Neural cell (in vitro differentiated cells): Measurements from ENCODE around the gene C3orf62. TPM values are rescaled to one million over a fixed set of nuclear protein-coding genes. Genes with fewer than 3 reads are reported as not detected.

ENCODE experiments used
- H2AFZ ChIP-seq: fragments of 200-600, 300-800 bp; sonication (generic), shearing (Covaris generic); 2 replicates; pipeline ENCODE4 v1.6.0; 2014; ENCODE audit warnings: low read depth, mild to moderate bottlenecking, antibody characterized with exemption, low read length, moderate library complexity
- H3F3A ChIP-seq: fragments of 200-600 bp; shearing (Covaris generic); 2 replicates; pipeline ENCODE4 v1.6.1; 2016; ENCODE audit warnings: mild to moderate bottlenecking, moderate library complexity, mixed read lengths, antibody characterized with exemption, low read length; ENCODE audit not compliant: insufficient read depth, poor library complexity, severe bottlenecking
- H3K27ac ChIP-seq: fragments of 200-600, 300-800 bp; sonication (generic), shearing (Covaris generic); 2 replicates; pipeline ENCODE4 v1.5.1; 2014; ENCODE audit warnings: mild to moderate bottlenecking, low read length, moderate library complexity
- H3K27me3 ChIP-seq: fragments of 300-800, 200-600 bp; sonication (generic), shearing (Covaris generic); 2 replicates; pipeline ENCODE4 v1.6.0; 2014; ENCODE audit warnings: mild to moderate bottlenecking, low read depth, low read length, moderate library complexity; ENCODE audit not compliant: insufficient read depth
- H3K36me3 ChIP-seq: fragments of 300-800, 200-600 bp; sonication (generic), shearing (Covaris generic); 2 replicates; pipeline ENCODE4 v1.5.1; 2014; ENCODE audit warnings: mild to moderate bottlenecking, antibody characterized with exemption, low read length, moderate library complexity; ENCODE audit not compliant: insufficient read depth
- H3K4me2 ChIP-seq: fragments of 300-800, 200-600 bp; sonication (generic), shearing (Covaris generic); 2 replicates; pipeline ENCODE4 v1.6.0; 2014; ENCODE audit warnings: mild to moderate bottlenecking, low read length
- H3K4me3 ChIP-seq: fragments of 300-800, 200-600 bp; sonication (generic), shearing (Covaris generic); 2 replicates; pipeline ENCODE4 v1.5.1; 2014; ENCODE audit warnings: mild to moderate bottlenecking, low read length, moderate library complexity
- H3K79me2 ChIP-seq: fragments of 200-600 bp; shearing (Covaris generic); replicated peaks from 2 replicates; pipeline ENCODE4 v1.6.0; 2014; ENCODE audit warnings: mild to moderate bottlenecking, low read length, moderate library complexity; ENCODE audit not compliant: insufficient read depth
- H3K9ac ChIP-seq: fragments of 300-800, 200-600 bp; sonication (generic), shearing (Covaris generic); 2 replicates; pipeline ENCODE4 v1.6.1; 2016; ENCODE audit warnings: mild to moderate bottlenecking, low read length, mixed read lengths
- H3K9me2 ChIP-seq: fragments of 200-600 bp; shearing (Covaris generic); 2 replicates; pipeline ENCODE4 v1.6.1; 2016; ENCODE audit warnings: mild to moderate bottlenecking, low read length, mixed read lengths; ENCODE audit not compliant: insufficient read depth
- H3K9me3 ChIP-seq: fragments of 200-600, 300-800 bp; sonication (generic), shearing (Covaris generic); 2 replicates; pipeline ENCODE4 v1.6.1; 2016; ENCODE audit warnings: mild to moderate bottlenecking, mixed run types, low read length, moderate library complexity, mixed read lengths
- H4K20me1 ChIP-seq: fragments of 200-600 bp; shearing (Covaris generic); 2 replicates; pipeline ENCODE4 v1.6.1; 2016; ENCODE audit warnings: mild to moderate bottlenecking, mixed run types; ENCODE audit not compliant: insufficient read depth
- EP300 ChIP-seq: fragments of 450-650 bp; conservative IDR thresholded peaks from 2 replicates; pipeline ENCODE4 v1.6.1; 2014; ENCODE audit warnings: antibody characterized with exemption, mild to moderate bottlenecking, moderate library complexity; ENCODE audit not compliant: poor library complexity, severe bottlenecking
- EZH2 ChIP-seq: fragments of 200-600, 300-800 bp; shearing (Covaris generic), sonication (generic); IDR thresholded peaks from 2 replicates; pipeline ENCODE4 v1.6.1; 2014; ENCODE audit warnings: antibody characterized with exemption, low read length, borderline replicate concordance, mild to moderate bottlenecking; ENCODE audit not compliant: insufficient read depth, poor library complexity, severe bottlenecking
- MXI1 ChIP-seq: fragments of 450-650 bp; conservative IDR thresholded peaks from 2 replicates; pipeline ENCODE4 v1.6.1; 2014; ENCODE audit warnings: antibody characterized with exemption, mild to moderate bottlenecking; ENCODE audit not compliant: poor library complexity, severe bottlenecking
- POLR2AphosphoS5 ChIP-seq: IDR thresholded peaks from 2 replicates; pipeline ENCODE4 v1.6.1; 2012
- RAD21 ChIP-seq: fragments of 450-650 bp; conservative IDR thresholded peaks from 2 replicates; pipeline ENCODE4 v1.6.1; 2014; ENCODE audit warnings: antibody characterized with exemption, mild to moderate bottlenecking, moderate library complexity
- SMC3 ChIP-seq: fragments of 450-650 bp; conservative IDR thresholded peaks from 2 replicates; pipeline ENCODE4 v1.6.1; 2014; ENCODE audit warnings: antibody characterized with exemption, mild to moderate bottlenecking, moderate library complexity; ENCODE audit not compliant: poor library complexity
- TAF1 ChIP-seq: IDR thresholded peaks from 2 replicates; pipeline ENCODE4 v1.6.1; 2012; ENCODE audit warnings: low read depth
- polyA plus RNA-seq: library from polyadenylated mRNA; depleted of rRNA; stranded (reverse); fragments of >200 nt; gene quantifications from 2 replicates; pipeline ENCODE4 v1.2.3, GENCODE V29; 2014
- TF ChIP-seq, protein P1 (sequence below): fragments of 450-650 bp; IDR thresholded peaks from 2 replicates; pipeline ENCODE4 v1.5.1; 2014; ENCODE audit warnings: antibody characterized with exemption, mild to moderate bottlenecking, moderate library complexity; ENCODE audit not compliant: poor library complexity, severe bottlenecking
- TF ChIP-seq, protein P2 (sequence below): IDR thresholded peaks from 2 replicates; pipeline ENCODE4 v1.6.1; 2012; ENCODE audit warnings: borderline replicate concordance

C3orf62 gene
- polyA plus RNA-seq, 1 donor from 2014 or later: 15.6 TPM

DNA sequence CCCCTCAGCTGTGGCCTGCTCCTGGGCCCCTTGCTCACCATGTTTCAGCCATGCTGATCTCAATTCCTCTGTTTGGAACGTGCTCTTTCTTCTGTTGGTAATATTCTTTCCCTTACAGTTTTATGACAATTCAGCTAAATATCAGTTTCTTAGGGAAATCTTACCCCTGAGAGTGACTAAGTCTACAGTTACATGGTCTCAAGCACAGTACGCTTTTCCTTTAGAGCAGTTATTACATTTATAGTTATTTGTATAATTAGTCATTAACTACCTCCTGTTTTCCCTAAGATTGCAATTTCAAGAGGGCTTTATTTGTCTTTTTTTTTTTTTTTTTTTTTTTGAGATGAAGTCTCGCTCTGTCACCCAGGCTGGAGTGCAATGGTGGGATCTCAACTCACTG lies 23.5 kb downstream of the C3orf62 start:
- Histone ChIP-seq H3F3A (no peaks in the 10 kb centered on the region), H3K27ac (no peak overlapping the region), H3K9ac (no peak overlapping the region), H2AFZ (no peak overlapping the region), H3K4me3 (no peak overlapping the region), H3K27me3 (no peaks in the 10 kb centered on the region), H3K79me2 (no peaks in the 10 kb centered on the region), H3K9me3 (no peaks in the 10 kb centered on the region), H3K9me2 (no peaks in the 10 kb centered on the region), H4K20me1 (no peaks in the 10 kb centered on the region), H3K36me3 (no peaks in the 10 kb centered on the region), H3K4me2 (no peak overlapping the region)
- no peak for TF ChIP-seq SMC3
- no peak for TF ChIP-seq EP300
- no peak for TF ChIP-seq TAF1
- no peak for TF ChIP-seq POLR2AphosphoS5
- TF ChIP-seq MXI1: no peak
- TF ChIP-seq, protein P1, sequence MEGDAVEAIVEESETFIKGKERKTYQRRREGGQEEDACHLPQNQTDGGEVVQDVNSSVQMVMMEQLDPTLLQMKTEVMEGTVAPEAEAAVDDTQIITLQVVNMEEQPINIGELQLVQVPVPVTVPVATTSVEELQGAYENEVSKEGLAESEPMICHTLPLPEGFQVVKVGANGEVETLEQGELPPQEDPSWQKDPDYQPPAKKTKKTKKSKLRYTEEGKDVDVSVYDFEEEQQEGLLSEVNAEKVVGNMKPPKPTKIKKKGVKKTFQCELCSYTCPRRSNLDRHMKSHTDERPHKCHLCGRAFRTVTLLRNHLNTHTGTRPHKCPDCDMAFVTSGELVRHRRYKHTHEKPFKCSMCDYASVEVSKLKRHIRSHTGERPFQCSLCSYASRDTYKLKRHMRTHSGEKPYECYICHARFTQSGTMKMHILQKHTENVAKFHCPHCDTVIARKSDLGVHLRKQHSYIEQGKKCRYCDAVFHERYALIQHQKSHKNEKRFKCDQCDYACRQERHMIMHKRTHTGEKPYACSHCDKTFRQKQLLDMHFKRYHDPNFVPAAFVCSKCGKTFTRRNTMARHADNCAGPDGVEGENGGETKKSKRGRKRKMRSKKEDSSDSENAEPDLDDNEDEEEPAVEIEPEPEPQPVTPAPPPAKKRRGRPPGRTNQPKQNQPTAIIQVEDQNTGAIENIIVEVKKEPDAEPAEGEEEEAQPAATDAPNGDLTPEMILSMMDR: no peak
- TF ChIP-seq EZH2: no peak
- TF ChIP-seq, protein P2, sequence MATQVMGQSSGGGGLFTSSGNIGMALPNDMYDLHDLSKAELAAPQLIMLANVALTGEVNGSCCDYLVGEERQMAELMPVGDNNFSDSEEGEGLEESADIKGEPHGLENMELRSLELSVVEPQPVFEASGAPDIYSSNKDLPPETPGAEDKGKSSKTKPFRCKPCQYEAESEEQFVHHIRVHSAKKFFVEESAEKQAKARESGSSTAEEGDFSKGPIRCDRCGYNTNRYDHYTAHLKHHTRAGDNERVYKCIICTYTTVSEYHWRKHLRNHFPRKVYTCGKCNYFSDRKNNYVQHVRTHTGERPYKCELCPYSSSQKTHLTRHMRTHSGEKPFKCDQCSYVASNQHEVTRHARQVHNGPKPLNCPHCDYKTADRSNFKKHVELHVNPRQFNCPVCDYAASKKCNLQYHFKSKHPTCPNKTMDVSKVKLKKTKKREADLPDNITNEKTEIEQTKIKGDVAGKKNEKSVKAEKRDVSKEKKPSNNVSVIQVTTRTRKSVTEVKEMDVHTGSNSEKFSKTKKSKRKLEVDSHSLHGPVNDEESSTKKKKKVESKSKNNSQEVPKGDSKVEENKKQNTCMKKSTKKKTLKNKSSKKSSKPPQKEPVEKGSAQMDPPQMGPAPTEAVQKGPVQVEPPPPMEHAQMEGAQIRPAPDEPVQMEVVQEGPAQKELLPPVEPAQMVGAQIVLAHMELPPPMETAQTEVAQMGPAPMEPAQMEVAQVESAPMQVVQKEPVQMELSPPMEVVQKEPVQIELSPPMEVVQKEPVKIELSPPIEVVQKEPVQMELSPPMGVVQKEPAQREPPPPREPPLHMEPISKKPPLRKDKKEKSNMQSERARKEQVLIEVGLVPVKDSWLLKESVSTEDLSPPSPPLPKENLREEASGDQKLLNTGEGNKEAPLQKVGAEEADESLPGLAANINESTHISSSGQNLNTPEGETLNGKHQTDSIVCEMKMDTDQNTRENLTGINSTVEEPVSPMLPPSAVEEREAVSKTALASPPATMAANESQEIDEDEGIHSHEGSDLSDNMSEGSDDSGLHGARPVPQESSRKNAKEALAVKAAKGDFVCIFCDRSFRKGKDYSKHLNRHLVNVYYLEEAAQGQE: no peak
- no peak for TF ChIP-seq RAD21

DNA sequence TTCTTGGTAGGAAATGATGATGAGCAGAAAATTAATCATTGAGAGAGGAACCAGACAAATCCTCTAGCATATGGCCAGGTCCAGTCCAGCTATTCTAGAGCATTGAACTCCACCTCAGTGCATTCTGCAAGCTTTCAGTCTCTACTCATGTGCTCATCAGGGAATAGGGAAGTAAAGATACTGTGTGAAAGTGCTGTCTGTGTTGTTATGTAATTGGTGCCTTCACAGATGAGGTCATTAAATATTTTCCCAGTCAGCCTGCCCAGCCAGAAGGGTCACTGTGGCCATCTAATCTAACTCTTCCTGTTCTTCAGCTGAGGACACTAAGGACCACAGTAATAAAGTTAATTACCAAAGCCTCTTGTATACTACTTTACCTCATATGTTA lies 28.2 kb downstream of the C3orf62 start:
- no peak overlapping the region for H3K9ac ChIP-seq
- H3F3A ChIP-seq: no peaks in the 10 kb centered on the region
- no peak overlapping the region for H2AFZ ChIP-seq
- H3K79me2 ChIP-seq: no peaks in the 10 kb centered on the region
- no peak for TF ChIP-seq RAD21
- H3K27ac ChIP-seq: no peak overlapping the region
- H3K4me3 ChIP-seq: no peak overlapping the region
- no peak overlapping the region for H3K4me2 ChIP-seq
- no peaks in the 10 kb centered on the region for H3K27me3 ChIP-seq
- H3K9me2 ChIP-seq: no peaks in the 10 kb centered on the region
- no peaks in the 10 kb centered on the region for H3K9me3 ChIP-seq
- H3K36me3 ChIP-seq: no peaks in the 10 kb centered on the region
- H4K20me1 ChIP-seq: no peaks in the 10 kb centered on the region

DNA sequence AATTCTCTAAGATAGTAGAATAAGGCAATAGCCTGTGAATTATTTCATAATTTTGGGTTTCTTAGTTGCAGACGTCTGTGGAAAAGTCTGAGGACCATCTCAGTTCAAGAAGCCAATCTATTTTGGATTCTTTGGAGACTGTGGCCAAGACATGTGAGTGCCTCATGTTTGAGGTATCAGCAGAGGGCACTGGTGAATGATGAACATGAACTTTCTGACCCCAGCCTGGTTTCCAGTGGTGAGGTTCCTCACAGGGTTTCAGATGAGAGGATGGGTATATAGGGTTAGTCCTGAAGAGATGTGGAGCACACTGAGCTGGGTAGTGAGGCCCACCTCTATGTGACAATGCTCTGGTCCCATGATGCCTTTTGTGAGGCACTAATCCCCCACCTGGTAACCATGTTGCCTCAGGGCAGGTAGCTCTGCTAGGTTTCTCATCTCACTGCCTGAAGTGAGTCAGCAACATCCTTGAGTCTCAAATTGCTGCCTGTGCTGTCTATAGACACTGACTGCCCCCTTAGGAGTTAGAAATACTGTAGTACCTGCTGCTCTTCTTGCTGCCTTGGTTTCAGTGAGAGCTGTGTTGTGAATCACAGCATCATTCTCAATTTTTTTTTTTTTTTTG lies 32.3 kb downstream of the C3orf62 start:
- H3K4me3 ChIP-seq: no peak overlapping the region
- no peaks in the 10 kb centered on the region for H3F3A ChIP-seq
- no peaks in the 10 kb centered on the region for H3K36me3 ChIP-seq
- no peaks in the 10 kb centered on the region for H3K9me2 ChIP-seq
- TF ChIP-seq POLR2AphosphoS5 (no peak), TAF1 (no peak), MXI1 (no peak), SMC3 (no peak), EZH2 (no peak), EP300 (no peak), RAD21 (no peak)
- TF ChIP-seq, protein P2: no peak
- TF ChIP-seq, protein P1: no peak
- no peak overlapping the region for H3K4me2 ChIP-seq
- H3K79me2 ChIP-seq: no peaks in the 10 kb centered on the region
- no peak overlapping the region for H2AFZ ChIP-seq
- no peaks in the 10 kb centered on the region for H4K20me1 ChIP-seq
- no peaks in the 10 kb centered on the region for H3K9me3 ChIP-seq
- H3K27me3 ChIP-seq: no peaks in the 10 kb centered on the region
- H3K27ac ChIP-seq: no peak overlapping the region
- H3K9ac ChIP-seq: no peak overlapping the region
